ENCODE measurements around the gene GLT1D1.
A peak's percentile ranks its signal among the peaks of the same experiment; 100 is the strongest.

The GLT1D1 gene

DNA sequence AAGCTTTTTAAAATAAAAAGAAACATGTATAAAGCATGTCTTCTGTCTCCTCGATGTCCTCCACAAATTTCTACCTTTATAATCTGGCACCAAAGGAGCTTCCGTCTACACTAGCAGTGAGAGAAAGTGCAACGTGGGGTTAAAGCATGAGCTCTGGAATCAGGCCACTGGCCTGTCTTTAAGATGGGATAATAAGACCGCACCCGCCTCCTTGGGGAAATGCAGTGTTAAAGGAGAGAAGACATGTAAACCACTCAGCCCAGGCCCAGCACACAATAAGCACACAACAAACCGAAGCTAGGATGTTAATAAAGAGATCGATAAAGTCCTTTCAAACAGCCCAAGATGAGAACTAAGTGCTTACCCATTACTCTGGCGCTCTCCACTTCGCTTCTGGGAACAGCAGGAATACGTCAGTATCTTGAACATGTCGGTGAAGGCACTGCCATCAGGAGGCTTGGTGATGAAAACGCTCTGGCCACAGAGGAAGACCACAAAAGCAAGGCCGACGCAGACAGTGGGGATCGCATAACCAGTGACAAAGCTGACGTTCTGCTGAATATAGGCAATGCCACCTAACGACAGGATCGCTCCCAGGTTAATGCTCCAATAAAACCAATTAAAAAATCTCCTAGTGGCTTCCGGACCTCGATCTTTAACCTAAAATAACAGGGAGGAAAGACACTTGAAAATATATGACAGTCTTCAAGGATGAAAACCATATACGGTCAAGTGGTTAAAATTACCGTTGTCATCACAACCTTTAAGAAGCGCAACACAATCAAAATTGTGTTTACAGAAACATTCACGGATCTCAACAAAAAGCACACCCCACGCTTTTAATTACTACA lies 38.6 kb upstream of the GLT1D1 start:
- H3K27me3 ChIP-seq (replicated peaks; ENCODE audit: control insufficient read depth, insufficient read depth, low read length): no peaks in the 10 kb centered on the region
- H3K36me3 ChIP-seq (ENCODE audit: control insufficient read depth, insufficient read depth, low read length): peaks cover 6% of the 10 kb centered on the region
- TF ChIP-seq, protein P1, sequence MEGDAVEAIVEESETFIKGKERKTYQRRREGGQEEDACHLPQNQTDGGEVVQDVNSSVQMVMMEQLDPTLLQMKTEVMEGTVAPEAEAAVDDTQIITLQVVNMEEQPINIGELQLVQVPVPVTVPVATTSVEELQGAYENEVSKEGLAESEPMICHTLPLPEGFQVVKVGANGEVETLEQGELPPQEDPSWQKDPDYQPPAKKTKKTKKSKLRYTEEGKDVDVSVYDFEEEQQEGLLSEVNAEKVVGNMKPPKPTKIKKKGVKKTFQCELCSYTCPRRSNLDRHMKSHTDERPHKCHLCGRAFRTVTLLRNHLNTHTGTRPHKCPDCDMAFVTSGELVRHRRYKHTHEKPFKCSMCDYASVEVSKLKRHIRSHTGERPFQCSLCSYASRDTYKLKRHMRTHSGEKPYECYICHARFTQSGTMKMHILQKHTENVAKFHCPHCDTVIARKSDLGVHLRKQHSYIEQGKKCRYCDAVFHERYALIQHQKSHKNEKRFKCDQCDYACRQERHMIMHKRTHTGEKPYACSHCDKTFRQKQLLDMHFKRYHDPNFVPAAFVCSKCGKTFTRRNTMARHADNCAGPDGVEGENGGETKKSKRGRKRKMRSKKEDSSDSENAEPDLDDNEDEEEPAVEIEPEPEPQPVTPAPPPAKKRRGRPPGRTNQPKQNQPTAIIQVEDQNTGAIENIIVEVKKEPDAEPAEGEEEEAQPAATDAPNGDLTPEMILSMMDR (IDR thresholded peaks at IDR 0.05; ENCODE audit: insufficient read depth, low read length, poor library complexity, severe bottlenecking): no peak
- no peak for DNase-seq (ENCODE audit: extremely low read depth, insufficient read length)
- no peak overlapping the region for H3K4me3 ChIP-seq (replicated peaks; ENCODE audit: low read depth, low read length)

DNA sequence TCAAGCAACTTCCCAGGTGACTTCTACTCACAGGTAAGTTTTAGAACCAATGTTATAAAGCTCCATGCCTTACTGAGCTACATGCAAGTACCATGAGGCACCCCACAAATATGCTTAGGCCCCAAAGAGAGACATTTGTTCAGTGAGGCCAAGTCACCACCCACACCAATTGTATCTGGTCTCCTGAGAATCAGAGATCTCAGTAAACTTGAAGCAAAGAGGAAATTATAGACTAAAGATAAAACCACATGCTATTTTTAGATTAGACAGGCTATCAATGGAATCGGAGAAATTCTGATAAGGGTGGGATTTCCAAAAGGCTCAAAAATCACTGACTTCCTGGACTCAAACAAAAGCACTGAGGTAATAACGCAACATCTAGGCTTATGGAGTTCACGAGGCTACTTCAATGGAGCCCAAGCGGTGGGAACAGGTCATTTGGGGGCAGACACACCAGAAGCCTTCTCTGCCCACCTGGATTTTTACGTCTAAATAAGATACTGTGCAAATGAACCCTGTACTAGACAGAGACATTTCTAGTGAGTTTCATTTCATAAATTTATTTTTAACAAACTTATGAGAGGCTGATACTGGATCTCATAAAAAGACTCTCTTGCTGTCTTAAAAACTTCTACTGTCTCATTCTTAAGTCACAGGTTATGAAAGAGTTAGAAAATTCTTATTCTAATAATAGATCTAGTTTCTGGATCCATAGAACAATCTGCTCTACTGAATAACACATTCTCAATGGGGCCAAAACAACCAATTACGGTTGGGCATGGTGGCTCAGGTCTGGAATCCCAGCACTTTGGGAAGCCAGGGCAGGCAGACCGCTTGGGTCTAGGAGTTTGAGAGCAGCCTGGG lies 37.3 kb upstream of the GLT1D1 start:
- TF ChIP-seq, protein P1 (IDR thresholded peaks at IDR 0.05; ENCODE audit: insufficient read depth, low read length, poor library complexity, severe bottlenecking): no peak
- Histone ChIP-seq H3K27me3 (replicated peaks; ENCODE audit: control insufficient read depth, insufficient read depth, low read length) (no peaks in the 10 kb centered on the region), H3K36me3 (ENCODE audit: control insufficient read depth, insufficient read depth, low read length) (peaks cover 6% of the 10 kb centered on the region), H3K4me3 (replicated peaks; ENCODE audit: low read depth, low read length) (peak overlapping the region; percentile 22; the same call in 1 of the 2 replicates)
- DNase-seq (ENCODE audit: extremely low read depth, insufficient read length): no peak

DNA sequence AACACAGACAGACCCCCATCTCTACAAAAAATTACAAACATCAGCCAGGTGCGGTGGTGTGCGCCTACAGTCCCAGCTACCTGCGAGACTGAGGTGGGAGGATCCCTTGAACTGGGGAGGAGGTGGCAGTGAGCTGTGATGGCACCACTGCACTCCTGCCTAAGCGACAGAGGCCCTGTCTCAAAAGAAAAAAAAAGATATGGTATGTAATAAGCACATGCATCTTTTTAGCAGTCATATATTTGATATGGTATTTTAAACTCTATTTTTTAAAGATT lies 36.7 kb upstream of the GLT1D1 start:
- no peak for DNase-seq (ENCODE audit: extremely low read depth, insufficient read length)
- Histone ChIP-seq H3K4me3 (replicated peaks; ENCODE audit: low read depth, low read length) (peak overlapping the region; percentile 4; the same call in 1 of the 2 replicates), H3K27me3 (replicated peaks; ENCODE audit: control insufficient read depth, insufficient read depth, low read length) (no peaks in the 10 kb centered on the region), H3K36me3 (ENCODE audit: control insufficient read depth, insufficient read depth, low read length) (peaks cover 6% of the 10 kb centered on the region)
- TF ChIP-seq, protein P1 (IDR thresholded peaks at IDR 0.05; ENCODE audit: insufficient read depth, low read length, poor library complexity, severe bottlenecking): no peak

DNA sequence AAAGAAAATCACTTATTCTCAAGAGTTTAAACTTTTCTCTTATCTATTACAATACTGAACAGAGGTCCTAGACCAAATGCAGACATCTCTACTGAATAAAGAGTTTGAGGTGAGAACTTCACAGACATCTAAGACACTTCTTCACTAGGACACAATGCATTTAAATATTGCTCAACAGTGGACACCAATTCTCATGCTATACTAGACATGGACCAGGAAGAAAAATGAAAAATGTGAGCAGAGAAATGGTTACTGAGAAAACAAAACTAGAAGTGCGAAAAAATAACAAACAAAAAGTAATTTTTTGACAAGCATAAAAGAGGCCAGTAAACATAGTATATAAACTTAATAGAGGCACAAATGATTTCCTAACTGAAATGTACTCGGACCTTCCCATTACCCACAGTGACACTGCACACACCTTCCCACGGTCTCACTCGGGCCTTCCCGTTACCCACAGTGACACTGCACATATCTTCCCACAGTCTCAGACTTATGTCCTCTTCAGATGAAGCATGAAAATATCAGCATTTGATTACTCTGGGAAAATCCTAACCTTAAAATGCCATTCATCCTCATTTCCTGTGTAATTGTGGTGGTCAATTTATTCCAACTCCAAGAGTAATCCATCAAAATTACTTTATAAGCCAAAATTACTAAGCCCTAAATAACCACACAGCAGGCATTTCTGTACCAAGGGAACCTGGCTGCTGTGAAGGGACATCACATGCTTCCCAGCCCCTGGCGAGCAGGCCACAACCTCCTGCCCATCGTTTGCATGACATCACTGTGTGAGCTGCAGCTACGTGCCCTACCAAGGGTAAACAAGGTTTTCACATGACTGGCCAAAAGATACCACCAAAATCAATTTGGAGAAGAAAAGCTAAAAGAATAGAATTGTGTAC lies 35.9 kb upstream of the GLT1D1 start:
- no peak for DNase-seq (ENCODE audit: extremely low read depth, insufficient read length)
- Histone ChIP-seq H3K36me3 (ENCODE audit: control insufficient read depth, insufficient read depth, low read length) (peaks cover 6% of the 10 kb centered on the region), H3K27me3 (replicated peaks; ENCODE audit: control insufficient read depth, insufficient read depth, low read length) (no peaks in the 10 kb centered on the region), H3K4me3 (replicated peaks; ENCODE audit: low read depth, low read length) (0 out of 2 replicates have a peak overlapping the region, but pooled peaks have one; percentile 4)
- TF ChIP-seq, protein P1 (IDR thresholded peaks at IDR 0.05; ENCODE audit: insufficient read depth, low read length, poor library complexity, severe bottlenecking): no peak
